ENCODE data around the gene PLB1.

GRCh38 chr2:28630341-28630740, 134.5 kb downstream of the PLB1 start:
- no peak for TF ChIP-seq MAZ (IDR thresholded peaks at IDR 0.05; ENCODE audit: borderline replicate concordance, low read depth, low read length)
- TF ChIP-seq CTCF (IDR thresholded peaks at IDR 0.05), result no peak
- no peak for TF ChIP-seq NFE2L2 (conservative IDR thresholded peaks at IDR 0.05; ENCODE audit: low read length)
- TF ChIP-seq PBX3 (IDR thresholded peaks at IDR 0.05), result no peak
- TF ChIP-seq HOXB5 (CRISPR knock-in tag; IDR thresholded peaks at IDR 0.05), result no peak

Measured in A549 (cell line).